Right renal pelvis (tissue), 4 donors: Measurements from ENCODE around the gene PIGH. TPM values are rescaled to one million over a fixed set of nuclear protein-coding genes. Genes with fewer than 3 reads are reported as not detected.
"Not testable (repeated sequence)": the region's sequence is repeated elsewhere in the genome, so short reads cannot be mapped to it uniquely, and the experiment has no call there.

Experiments used
- DNase-seq, 4 donors: peaks; one replicate each; pipeline ENCODE4 v3.0.0-alpha.2; 2013; ENCODE audit warnings: low read depth in 4 of 4, low spot score in 3 of 4, missing footprints in 1 of 4
- polyA plus RNA-seq, 4 donors: library from polyadenylated mRNA; unstranded; fragments of 120-200 nt; gene quantifications; one replicate each; pipeline ENCODE4 v1.2.1, GENCODE V29; 2013; ENCODE audit not compliant: insufficient read length in 4 of 4

Gene PIGH, protein sequence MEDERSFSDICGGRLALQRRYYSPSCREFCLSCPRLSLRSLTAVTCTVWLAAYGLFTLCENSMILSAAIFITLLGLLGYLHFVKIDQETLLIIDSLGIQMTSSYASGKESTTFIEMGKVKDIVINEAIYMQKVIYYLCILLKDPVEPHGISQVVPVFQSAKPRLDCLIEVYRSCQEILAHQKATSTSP
- 10 to 100 TPM; 39.5 to 47.2 (median 46.1) TPM for polyA plus RNA-seq

DNA sequence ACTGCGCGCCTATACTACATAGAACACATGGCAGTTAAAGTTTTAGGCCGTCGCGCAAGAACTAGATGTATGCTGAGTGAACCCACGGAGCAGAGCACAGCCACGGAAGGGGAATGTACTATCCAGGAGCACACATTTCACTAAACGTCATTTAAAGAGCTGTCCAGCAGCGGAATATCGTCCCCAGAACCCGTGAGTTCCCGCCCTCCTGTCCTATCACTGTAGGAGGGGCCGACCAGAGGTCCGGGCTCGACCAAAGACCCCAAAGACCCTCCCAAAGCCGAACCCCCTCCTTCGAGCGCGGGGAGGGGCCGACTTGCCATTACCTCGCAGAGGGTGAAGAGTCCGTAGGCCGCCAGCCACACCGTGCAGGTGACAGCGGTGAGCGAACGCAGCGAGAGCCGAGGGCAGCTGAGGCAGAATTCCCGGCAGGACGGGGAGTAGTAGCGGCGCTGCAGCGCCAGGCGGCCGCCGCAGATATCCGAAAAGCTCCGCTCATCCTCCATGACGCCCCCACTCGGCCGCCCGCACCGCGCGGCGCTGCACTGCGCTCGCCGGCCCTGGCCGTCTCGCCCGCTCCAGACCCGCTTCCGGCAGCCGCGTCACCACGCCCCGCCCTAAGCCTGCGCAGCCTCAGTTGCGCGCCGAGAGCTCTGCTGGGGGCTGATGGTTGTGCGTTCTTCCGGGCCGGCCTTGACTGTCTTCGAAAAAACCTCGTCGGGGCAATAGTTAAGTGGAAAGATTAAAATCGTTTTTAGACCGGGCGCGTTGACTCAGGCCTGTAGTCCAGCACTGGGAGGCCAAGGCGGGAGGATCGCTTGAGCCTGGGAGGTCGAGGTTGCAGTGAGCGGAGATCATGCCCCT is at the start of gene PIGH:
PIGH (minus strand) TSS at position 571 of the 864 bp plus-strand sequence; CDS start at position 506, 65 bp downstream.
- peak; percentile 69 to 81 (median 74) for DNase-seq

DNA sequence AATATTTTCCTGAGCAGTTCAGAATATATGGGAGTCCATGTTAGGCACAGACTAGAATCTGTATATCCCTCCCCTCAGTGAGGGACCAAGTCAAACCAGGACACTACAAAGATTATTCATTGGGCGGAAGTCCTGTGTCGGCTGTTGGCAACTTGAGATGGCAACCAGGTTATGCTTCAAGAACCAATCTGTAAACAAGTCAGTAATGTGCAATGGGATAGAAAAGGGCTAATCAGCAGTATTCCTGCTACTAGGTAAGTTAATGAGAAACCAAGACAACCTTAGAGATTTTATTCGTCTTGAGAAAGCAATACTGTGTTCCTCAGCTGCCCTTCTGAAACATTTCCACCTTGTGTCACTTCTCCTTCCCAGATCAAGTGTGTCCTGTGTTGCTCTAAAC is 46.1 kb upstream of the PIGH start:
- no peak for DNase-seq

DNA sequence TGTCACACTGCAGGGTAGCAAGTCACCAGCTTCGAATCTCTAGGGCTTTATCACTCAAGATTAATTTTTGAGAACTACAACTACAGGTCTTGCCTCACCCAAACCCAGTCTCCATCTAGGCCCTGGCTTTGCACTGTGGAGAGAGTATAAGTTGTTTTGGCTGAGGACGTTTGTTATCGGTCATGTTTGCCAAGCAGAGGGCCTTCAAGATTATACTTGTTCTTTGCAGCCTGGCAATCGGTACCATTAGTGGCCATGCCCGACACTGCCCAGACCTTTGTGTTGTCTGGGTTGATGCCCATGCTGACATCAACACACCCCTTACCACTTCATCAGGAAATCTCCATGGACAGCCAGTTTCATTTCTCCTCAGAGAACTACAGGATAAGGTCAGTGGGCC is 45.3 kb upstream of the PIGH start:
- no peak for DNase-seq

DNA sequence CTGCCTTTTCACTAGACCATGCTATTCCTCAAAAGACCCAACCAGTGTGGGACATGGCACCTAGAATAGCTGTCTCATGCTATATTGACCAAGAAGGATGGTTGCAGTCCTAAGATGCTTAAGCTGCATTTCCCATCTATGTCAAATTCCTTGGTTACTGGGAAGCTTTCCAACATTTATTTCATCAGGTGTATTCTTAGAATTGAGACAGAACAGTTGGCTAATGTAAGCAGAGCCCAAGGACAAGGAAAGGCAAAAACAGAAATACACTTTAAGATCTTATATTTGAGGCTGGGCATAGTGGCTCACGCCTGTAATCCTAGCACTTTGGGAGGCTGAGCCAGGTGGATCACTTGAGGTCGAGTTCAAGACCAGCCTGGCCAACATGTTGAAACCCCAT is 44.4 kb upstream of the PIGH start:
- no peak for DNase-seq

DNA sequence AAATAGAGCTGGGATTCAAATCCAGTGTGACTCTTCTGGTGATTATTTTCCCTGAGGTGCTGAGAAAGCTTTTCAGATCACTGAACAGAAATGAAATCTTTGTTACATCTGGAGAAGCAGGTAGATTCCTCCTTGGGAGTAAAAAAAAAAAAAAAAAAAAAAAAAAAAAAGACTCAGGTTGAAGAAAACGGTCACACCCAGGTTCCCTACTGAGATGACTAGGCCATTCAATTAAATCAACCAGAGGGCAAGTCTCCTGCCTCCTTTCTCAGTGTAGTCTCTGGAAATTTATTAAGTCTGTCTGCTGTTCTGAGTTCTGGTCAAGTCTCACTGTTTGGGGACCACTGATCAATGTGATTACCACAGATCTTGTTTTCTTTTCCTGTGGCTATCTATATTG is 43.6 kb upstream of the PIGH start:
- DNase-seq = no peak

DNA sequence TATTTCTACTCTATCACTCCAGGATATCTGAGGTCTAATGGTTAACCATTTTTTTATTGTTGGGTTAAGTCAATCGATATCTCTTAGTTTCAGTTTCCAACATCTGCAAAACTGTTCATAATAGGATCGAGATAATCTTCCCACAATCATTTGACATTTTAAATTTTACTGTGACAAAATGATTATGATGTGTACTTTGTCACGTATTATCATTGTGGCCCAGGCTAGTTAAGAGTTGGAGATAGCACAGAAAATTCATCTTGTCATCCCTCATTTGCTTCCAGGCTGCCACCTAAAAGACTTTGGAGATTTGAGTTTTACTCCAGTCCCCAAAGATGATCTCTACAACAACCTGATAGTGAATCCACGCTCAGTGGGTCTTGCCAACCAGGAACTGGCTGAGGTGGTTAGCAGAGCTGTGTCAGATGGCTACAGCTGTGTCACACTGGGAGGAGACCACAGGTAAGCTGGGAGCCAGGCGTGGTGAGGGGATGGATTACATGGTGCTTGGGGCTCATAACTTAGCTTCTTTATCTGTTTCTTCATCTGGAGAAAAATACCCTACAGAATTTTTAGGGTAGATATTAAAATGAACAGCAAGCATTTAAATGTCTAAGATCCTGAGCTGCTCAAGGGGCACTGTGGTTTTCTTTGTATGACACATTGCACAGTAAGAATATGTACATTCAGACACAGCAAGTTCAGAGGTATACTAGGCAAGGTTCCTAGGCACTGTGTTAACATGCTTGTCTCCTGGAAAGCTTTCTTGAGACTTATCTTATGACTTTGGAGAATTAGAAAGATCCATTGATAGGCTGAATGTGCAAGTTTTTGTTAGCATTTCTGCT is 42.1 kb upstream of the PIGH start:
- DNase-seq = no peak

DNA sequence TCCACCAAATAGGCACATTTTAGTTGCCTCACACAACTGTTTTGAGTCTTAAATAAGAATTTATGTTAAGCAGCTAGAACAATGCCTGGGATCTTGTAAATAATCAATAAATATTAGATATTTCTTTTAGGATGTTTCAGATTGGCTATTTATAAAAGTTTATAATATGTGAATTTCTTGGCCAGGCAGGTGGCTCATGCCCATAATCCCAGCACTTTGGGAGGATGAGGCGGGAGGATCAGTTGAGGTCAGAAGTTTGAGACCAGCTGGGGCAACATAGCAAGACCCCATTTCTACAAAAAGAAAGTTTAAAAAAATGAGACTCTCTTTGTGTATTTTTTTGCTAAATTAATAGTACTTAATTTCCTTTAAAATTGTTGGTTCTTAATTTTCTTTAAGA is 41.4 kb upstream of the PIGH start:
- DNase-seq = no peak

DNA sequence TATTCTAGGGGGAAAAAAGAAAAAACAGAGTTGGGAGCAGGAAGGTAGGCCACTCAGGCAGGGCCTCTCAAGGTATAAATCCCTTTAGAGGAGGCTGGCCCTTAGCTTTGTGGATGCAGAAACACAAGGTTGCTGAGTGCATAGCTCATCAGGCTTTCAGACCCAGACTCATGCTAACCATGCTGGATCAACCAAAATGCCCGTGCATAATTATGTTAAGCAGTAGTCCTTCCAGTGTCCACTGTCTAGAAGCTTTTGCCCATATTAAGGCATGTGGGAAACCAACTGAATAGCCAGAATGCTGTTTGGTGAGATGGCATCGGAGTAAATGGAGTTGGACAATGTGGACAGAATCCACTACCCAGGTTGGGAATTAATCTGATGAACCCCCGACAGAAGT is 38.6 kb upstream of the PIGH start:
- no peak for DNase-seq

DNA sequence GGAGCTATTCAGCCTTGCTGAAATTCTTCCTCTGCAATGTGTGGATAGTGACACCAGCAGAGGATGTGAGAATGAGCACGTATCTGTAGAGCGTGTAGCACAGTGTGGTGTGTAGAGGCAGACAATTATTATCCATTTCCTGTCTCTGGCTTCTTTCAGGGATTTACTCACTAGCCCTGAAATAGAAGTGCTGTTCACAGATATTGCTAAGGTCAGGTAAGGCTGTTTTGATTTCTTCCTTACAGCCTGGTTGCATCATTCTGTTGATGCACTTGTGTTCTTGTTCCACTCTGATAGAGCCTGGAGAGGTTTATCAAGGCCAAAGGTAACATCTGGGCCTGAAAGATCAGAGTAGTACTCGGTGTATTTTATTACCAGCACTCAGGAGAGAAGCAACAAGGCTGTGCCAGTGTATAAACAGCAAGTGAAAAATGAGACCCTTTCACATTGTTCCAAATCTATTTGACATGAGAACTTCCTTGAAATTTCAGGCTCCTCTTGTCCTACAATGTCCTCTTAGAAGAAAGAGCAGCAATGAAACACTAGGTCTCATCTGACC is 36.4 kb upstream of the PIGH start:
- no peak for DNase-seq

DNA sequence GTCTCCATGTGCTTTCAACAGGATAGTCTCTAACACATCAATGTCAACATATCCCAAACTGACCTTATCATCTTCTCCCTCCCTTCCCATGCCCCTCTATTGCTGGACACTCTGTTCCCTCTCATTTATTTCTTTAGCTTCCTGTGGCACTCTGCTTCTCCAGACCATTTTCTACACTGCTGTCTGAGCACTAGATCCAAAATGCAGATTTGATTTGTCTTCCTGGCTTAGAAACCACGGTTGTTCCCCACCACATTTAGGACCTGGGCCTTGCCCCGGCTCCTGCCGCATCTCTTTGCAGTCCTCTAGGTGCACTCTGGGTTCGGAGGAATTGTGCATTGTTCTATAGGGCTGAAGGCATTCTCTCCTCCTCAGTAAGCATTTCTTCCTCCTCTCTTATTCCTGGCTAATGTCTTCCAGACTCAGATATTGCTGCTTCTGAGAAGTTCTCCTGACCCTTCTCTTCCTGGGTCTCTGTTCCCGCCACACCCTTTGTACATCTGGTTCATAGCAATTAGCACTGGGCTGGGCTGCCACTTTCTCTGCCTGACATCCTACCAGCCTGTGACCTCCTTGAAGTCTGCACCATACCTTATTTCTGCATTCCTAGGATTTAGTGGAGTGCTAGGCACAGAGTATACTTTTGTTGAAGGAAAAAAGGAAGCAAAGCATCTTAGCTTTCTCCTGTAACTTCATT is 33.5 kb upstream of the PIGH start:
- DNase-seq = no peak

DNA sequence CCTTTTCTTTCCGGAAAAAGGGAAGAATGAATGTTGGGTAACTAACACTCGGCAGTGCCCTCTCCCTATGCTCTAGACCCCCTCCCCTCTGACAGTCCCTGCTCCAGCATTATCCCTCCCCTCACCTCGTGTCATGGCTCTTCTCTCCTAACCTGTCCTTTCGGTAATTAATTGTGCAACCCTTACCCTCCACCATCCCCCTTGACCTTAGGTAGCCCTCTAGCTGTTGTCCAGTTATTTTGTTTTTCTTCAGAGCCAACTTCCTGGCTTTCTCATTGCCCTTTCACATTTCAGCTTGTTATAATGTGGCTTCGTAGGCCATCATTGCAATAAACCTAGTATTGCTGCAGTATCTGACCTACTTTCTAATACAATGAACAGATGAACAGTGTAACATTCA is 30.9 kb upstream of the PIGH start:
- no peak for DNase-seq

DNA sequence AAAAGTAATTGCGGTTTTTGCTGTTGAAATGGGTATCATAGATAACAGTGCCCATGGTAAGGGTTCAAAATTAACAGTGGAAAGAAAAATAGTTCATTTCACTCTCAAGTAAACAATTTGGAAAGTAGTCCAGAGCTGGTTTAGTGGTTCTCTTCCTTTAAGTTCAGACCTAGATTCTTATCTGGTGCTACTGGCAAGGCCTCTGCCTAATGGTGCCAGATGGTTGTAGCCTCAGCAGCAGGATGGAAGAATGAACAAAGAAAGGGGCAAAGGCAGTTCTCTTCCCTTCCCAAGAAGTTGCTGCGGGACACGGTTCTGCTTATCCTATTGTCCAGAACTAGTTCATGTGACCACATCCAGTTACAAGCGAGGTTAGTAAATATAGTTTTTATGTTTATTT is 30.1 kb upstream of the PIGH start:
- DNase-seq = no peak

DNA sequence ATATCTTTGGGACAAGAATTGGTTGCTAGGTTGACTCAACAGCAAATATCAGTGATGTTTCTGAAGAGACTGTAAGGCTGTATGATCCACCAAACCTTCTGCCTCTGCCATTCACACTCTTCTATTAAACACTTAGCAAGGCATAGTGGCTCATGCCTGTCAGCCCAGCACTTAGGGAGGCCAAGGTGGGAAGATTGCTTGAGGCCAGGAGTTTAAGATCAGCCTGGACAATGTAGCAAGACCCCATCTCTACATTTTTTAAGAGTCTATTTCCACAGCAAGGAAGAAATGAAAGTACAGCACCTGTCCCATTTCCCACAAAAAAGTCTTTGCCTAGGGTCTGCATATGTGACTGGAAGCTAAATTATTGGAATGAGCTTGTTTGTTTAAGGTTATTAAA is 27.5 kb upstream of the PIGH start:
- no peak for DNase-seq

DNA sequence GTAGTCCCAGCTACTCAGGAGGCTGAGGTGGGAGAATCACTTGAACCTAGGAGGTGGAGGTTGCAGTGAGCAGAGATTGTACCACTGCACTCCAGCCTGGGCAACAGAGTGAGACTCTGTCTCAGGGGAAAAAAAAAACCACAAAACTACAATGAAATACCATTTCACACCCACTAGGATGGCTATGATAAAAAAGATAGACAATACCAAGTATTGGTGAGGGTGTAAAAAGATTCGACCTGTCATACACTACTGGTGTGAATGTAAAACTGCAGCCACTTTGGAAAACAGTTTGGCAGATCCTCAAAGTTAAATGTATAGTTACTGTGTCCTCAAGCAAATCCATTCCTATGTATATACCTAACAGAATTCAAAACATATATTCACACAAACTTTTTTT is 26.1 kb upstream of the PIGH start:
- DNase-seq = not testable (repeated sequence)

DNA sequence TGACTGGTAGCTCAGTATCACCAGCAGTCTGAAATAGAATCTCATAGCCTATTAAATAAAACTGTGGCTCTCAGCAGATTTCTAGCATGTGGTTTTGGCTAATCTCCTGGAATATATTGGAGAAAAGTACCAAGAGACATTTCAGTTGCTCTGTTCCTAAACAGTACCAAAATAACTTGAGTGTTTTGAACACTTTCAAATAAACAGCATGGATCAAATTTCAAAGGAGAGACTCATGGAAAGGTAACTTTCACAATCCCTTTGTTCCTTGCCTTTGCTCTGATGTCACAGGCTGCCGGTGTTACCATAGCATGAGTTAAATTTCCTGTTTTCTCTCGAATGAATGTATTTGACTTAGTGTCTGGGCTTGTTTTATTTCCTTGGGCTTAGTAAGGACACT is 23.0 kb upstream of the PIGH start:
- no peak for DNase-seq

DNA sequence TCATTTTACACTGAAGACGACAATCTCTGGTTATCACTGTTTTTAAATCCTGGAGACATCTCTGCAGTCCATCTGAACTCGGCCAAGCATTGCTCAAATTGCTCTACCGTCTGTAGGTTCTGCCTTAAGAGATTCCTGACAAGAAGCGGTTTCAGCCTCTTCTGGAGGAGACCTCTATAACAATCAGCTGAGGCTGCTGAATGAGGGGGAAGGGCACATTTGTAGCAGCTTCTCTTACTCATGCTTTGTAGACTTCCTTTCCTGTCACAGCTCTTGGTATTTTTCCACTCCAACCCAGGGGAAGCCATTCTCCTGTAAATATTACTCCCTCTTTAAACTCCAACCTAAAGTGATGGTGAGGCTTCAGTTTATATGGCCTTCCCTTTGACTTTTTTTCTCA is 22.6 kb upstream of the PIGH start:
- DNase-seq = peak in 2 of 4 donors; percentile 47 to 53

DNA sequence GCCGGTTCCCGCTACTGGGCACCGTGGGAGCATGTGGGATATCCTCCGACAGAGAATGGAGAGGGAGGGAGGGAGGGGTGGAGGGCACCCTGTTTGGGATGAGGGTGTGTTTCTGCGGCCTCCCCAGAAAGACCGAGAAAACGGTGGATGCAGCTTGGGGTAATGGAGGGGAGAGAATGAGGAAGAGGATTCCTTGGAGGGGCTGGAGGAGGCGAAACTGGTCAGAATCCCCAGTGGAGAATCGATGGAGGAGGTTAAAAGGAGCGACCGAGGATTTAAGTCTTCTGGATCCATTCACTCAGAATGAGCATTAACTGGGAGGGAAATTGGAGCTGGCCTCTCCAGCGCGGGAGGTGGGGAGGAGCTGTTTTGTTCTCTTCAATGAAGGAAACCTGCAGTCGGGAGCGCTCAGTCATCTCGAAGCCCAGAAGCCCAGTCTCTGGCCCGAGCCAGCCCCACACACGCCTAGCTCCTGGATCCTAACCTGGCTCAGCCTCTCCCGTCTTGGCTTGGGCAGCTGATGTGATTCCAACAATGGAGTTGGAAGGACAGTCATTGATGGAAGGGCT is 20.2 kb upstream of the PIGH start:
- no peak for DNase-seq

DNA sequence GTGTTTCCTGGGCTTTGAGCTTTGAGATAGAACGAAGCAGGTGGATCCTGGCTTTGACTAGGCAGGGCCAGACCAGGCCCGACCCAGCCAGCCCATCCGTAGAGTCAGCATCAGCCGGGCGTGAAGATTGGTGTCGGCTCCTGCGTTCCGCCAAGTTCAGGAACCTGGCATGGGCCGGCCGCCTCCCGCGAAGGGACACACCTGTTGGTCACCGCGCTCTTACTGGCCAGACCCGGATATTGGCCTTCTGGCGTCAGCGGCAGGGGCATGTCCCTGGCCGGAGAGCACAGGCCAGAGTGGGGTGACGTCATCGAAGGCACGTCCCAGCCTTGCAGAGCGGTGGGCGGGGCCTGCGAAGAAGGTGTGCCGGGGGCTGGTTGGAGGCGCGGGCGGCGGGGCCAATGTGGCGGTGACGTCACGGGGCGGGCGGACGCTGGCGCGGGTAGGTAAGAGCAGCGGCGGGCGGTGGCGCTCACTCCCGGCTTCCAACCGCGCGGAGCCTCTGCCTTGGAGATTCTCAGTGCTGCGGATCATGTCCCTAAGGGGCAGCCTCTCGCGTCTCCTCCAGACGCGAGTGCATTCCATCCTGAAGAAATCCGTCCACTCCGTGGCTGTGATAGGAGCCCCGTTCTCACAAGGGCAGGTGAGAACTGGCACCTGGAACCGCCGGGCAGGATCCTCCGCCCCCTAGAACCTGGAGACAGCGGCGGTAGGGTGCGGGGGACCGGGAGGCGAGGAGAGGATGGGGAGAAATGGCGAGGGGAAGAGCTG is 19.6 kb upstream of the PIGH start, which contains the start of gene ARG2:
ARG2 (plus strand) TSS at position 475 of the 771 bp plus-strand sequence; CDS start at position 533, 58 bp downstream.
- DNase-seq = peak; percentile 85 to 87 (median 86)

DNA sequence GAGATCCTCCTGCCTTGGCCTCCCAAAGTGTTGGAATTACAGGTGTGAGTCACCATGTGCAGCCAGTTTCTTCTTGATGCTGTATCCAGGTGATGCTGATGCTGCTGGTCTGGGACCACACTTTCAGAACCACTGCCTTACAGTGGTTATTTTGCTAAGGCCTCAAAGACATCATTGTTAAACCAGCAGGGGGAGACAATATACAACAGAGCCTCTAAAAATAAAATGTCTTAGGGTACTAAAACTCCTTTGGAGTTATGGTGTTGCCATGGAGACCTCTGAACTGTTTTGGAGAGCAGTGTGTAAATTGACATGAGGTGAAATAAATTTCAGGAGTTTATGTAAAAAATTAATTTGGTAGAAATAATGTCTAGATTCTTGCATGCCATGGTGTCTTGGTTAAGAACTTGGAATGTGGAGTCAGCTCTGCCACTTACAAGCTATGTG is 18.6 kb upstream of the PIGH start:
- peak in 3 of 4 donors; percentile 62 to 81 (median 65) for DNase-seq
